HEK293T (cell line): Measurements from ENCODE around the gene ZNF516.

Experiments used
- CTCF ChIA-PET: fragments of 350-600 bp; formaldehyde crosslinking; extraction: SDS; loops from one replicate; lab custom pipeline; 2021; ENCODE audit warnings: antibody characterized with exemption, inconsistent platforms; lab: Yijun Ruan, JAX
- POLR2A ChIA-PET: fragments of 350-600 bp; formaldehyde crosslinking; extraction: SDS; loops from one replicate; lab custom pipeline; 2020; ENCODE audit warnings: antibody characterized with exemption, inconsistent platforms; lab: Yijun Ruan, JAX
- DNase-seq: peaks from one replicate; pipeline ENCODE4 v3.0.0; 2012; ENCODE audit warnings: mixed read lengths; ENCODE audit errors: extremely low spot score
- ARNT ChIP-seq: fragments of 450-650 bp; IDR thresholded peaks from 2 replicates; pipeline ENCODE4 v1.6.1; 2017; ENCODE audit warnings: mild to moderate bottlenecking
- BHLHE40 ChIP-seq: fragments of 450-650 bp; IDR thresholded peaks from 2 replicates; pipeline ENCODE4 v1.6.1; 2016; ENCODE audit warnings: mild to moderate bottlenecking, moderate library complexity, borderline replicate concordance
- CTBP1 ChIP-seq: fragments of 450-650 bp; IDR thresholded peaks from 2 replicates; pipeline ENCODE4 v1.6.1; 2016; ENCODE audit warnings: borderline replicate concordance
- ELF4 ChIP-seq: fragments of 450-650 bp; IDR thresholded peaks from 2 replicates; pipeline ENCODE4 v1.6.1; 2017; ENCODE audit warnings: antibody characterized with exemption
- FOXA1 ChIP-seq: fragments of 450-650 bp; IDR thresholded peaks from 2 replicates; pipeline ENCODE4 v1.6.1; 2016; ENCODE audit warnings: mild to moderate bottlenecking
- FOXK2 ChIP-seq: fragments of 450-650 bp; IDR thresholded peaks from 2 replicates; pipeline ENCODE4 v1.6.1; 2016; ENCODE audit warnings: mild to moderate bottlenecking
- FOXM1 ChIP-seq: fragments of 450-650 bp; IDR thresholded peaks from 2 replicates; pipeline ENCODE4 v1.6.1; 2017; ENCODE audit warnings: mild to moderate bottlenecking, borderline replicate concordance
- HDGF ChIP-seq: fragments of 450-650 bp; IDR thresholded peaks from 2 replicates; pipeline ENCODE4 v1.6.1; 2017; ENCODE audit warnings: antibody characterized with exemption, borderline replicate concordance
- L3MBTL2 ChIP-seq: fragments of 450-650 bp; conservative IDR thresholded peaks from 2 replicates; pipeline ENCODE4 v1.6.1; 2016; ENCODE audit warnings: mild to moderate bottlenecking
- LEF1 ChIP-seq: fragments of 450-650 bp; IDR thresholded peaks from 2 replicates; pipeline ENCODE4 v1.6.1; 2017; ENCODE audit warnings: mild to moderate bottlenecking, borderline replicate concordance
- NFRKB ChIP-seq: fragments of 450-650 bp; IDR thresholded peaks from 2 replicates; pipeline ENCODE4 v1.6.1; 2016; ENCODE audit warnings: mild to moderate bottlenecking, moderate library complexity
- SP1 ChIP-seq: fragments of 450-650 bp; IDR thresholded peaks from 2 replicates; pipeline ENCODE4 v1.6.1; 2017
- SUZ12 ChIP-seq: fragments of 450-650 bp; IDR thresholded peaks from 2 replicates; pipeline ENCODE4 v1.6.1; 2016; ENCODE audit warnings: mild to moderate bottlenecking
- TARDBP ChIP-seq: fragments of 450-650 bp; IDR thresholded peaks from 2 replicates; pipeline ENCODE4 v1.6.1; 2016
- ZNF384 ChIP-seq: fragments of 450-650 bp; IDR thresholded peaks from 2 replicates; pipeline ENCODE4 v1.6.1; 2016
- TF ChIP-seq, protein P1 (sequence below): fragments of 450-650 bp; IDR thresholded peaks from 2 replicates; pipeline ENCODE4 v1.6.1; 2016

The ZNF516 gene

DNA sequence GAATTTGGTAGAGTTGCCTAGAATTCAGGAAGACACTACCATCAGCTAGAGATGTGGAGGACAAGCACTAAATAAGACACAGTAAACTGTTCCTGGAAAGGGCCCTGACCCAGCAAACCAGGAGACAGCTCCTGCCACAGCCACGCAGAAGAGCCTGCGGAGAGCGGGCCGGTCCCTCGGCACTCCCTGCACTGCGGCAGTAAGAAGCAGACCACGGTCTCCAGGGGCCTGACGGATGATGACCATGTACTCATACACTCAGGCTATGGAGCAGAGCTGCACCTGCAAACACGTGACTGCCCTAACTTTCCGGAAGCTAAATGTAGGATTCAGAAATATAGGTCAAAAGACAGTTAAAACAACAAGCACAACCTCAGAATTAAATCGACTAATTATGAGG, 72.9 kb downstream of the ZNF516 start:
- POLR2A ChIA-PET = no interaction called here
- CTCF ChIA-PET = no interaction called here
- TF ChIP-seq TARDBP (no peak), ARNT (no peak), LEF1 (no peak), L3MBTL2 (no peak), FOXM1 (no peak), FOXK2 (no peak), BHLHE40 (no peak), NFRKB (no peak), SP1 (no peak), CTBP1 (no peak)
- TF ChIP-seq, protein P1, sequence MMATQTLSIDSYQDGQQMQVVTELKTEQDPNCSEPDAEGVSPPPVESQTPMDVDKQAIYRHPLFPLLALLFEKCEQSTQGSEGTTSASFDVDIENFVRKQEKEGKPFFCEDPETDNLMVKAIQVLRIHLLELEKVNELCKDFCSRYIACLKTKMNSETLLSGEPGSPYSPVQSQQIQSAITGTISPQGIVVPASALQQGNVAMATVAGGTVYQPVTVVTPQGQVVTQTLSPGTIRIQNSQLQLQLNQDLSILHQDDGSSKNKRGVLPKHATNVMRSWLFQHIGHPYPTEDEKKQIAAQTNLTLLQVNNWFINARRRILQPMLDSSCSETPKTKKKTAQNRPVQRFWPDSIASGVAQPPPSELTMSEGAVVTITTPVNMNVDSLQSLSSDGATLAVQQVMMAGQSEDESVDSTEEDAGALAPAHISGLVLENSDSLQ = no peak
- DNase-seq = no peak

DNA sequence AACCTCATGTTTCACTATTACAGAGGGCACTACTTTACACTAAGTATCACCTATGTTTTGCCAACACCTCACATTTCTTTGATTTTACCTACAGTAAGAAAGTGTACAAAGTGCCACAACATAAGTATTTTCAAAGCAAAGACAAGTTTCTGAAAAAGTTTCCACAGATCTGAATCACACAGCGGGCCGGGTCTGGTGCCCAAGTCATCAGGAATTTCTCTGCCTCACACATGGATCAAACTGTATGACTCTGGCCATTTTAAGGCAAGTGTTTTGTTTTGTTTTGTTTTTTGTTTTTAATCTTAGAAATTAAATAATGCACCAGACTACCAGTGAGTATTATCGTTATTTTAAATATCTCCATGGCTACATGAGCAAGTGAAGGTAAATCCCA, 73.4 kb downstream of the ZNF516 start:
- no peak for DNase-seq
- CTCF ChIA-PET = no interaction called here
- TF ChIP-seq CTBP1 (no peak), FOXK2 (no peak), SUZ12 (no peak), ELF4 (no peak), SP1 (no peak), LEF1 (no peak), FOXM1 (no peak), HDGF (no peak), NFRKB (no peak), L3MBTL2 (no peak), FOXA1 (no peak), TARDBP (no peak), ZNF384 (no peak), BHLHE40 (no peak)
- TF ChIP-seq, protein P1 = no peak
- POLR2A ChIA-PET = no interaction called here

DNA sequence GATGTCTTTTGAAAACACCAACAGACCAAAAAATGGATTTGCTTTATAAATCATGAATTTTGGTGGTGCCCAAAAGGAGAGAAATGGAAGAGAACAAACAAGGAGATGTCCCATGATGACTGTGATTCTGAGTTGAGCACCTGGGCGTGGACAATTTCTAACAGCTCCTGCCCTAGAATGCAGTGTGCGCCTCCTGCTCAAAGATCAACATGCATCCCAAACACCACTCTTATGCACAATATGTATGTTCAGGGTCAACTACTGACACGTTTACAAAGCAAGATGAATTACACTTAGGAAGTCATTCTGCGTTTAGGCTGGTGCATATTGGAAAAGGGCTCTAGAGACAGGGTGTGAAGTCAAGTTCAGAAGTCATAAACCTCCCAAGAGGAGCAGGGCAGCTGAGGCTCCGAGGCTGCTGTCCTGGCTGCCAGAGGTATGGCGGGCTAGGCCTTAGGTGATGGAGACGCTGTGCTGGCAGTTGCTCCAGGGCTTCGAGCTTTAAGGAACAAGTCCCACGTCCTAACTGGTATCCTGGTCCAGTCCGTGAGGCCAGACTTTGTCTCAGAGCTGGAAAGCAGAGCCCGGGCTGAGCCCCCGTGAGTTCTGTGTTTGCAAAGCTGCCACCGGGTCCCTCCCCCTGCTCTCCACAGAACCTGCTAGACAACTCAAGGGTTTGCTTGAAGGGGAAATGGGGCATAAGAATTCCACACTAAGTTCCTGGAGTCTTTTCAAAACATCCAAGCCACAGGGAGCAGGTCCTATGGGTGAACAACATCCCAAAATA, 74.0 kb downstream of the ZNF516 start:
- no peak for DNase-seq
- TF ChIP-seq BHLHE40 = no peak
- no peak for TF ChIP-seq SUZ12
- TF ChIP-seq, protein P1 = no peak
- TF ChIP-seq FOXK2 = no peak
- TF ChIP-seq TARDBP = no peak
- TF ChIP-seq FOXM1 = no peak
- ChIA-PET POLR2A (no interaction called here), CTCF (no interaction called here)

DNA sequence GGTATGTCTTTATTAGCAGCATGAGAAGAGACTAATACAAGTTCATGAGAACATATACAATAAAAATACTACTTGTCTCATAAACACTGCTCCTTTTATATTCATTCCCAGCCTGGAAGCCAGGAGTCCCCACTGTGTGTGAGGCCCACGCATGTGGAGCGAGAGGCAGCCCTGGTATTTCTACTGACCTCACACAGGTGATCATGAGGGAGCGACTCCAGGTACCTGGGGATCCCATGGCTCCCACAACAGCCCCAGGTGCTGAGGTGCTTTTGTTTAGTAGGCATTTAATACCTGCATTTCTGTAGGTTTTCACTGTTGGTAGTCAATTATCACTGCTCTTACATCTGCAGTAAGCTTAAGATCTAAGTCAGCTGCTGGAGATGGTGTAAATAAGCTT, 75.2 kb downstream of the ZNF516 start:
- CTCF ChIA-PET = no interaction called here
- POLR2A ChIA-PET = no interaction called here

DNA sequence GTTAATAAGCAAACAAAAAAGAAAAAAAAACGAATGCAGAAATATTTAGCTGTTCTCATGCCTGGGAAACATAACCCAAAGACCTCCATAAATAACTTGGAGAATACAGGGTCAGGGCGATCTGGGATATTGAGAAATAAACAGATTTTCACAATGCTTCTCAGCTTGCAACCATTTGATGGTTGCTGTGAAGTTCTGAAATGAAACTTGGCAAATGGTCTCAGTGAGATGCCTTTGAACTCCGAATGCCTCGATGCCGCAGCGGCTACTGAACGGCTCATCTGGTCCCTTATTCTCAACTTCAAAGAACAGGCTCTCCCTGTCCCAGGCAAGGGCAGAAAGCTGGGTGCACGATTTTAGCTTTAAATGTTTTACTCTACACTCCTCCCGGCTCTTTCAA, 78.1 kb downstream of the ZNF516 start:
- ChIA-PET POLR2A (no interaction called here), CTCF (interaction anchor here (0.6 kb wide), 1 partner anchor 33 kb away, joined by 3 read pairs; no protein-coding TSS in a partner anchor)
- no peak for DNase-seq
- no peak for TF ChIP-seq HDGF

More for the DNA sequence above, 75.2 kb downstream of the ZNF516 start:
- TF ChIP-seq ELF4 = no peak
- TF ChIP-seq TARDBP = no peak
- TF ChIP-seq LEF1 = no peak
- TF ChIP-seq SP1 = no peak
- TF ChIP-seq FOXK2 = no peak
- no peak for TF ChIP-seq BHLHE40
- TF ChIP-seq ZNF384 = no peak
- no peak for DNase-seq

DNA sequence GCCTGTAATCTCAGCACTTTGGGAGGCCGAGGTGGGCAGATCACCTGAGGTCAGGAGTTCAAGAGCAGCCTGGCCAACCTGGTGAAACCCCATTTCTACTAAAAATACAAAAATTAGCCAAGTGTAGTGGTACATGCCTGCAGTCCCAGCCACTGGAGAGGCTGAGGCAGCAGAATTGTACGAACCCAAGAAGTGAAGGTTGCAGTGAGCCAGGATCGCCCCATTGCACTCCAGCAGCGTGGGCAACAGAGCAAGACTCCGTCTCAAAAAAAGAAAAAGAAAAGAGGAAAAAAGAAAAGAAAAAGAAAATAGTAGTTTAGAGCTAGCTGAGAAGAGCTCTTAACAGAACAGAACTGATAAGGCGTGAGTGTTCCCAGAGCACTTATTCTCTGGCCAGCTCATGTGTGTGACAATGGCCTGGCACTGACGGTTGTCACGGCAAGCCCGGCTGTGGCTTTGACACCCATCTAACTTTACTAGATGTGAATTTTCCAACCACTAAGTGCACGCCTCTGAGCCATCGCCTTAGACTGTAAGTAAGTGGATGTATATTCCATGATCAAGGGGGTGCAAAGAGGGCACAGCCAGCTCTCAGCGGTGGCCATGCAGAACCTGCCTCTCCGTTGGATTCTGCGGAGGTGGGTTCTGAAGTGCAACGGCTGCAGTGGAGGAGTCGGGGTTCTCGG, 80.0 kb downstream of the ZNF516 start:
- no peak for DNase-seq
- POLR2A ChIA-PET = no interaction called here
- CTCF ChIA-PET = interaction anchor here (1.0 to 1.3 kb wide), 2 partner anchors 17 to 243 kb away, joined by 3 to 4 read pairs; no protein-coding TSS in a partner anchor
- no peak for TF ChIP-seq FOXA1
- TF ChIP-seq FOXK2 = no peak
- no peak for TF ChIP-seq ELF4
- no peak for TF ChIP-seq BHLHE40
- no peak for TF ChIP-seq CTBP1
